BJ (cell line): ENCODE data around the gene HCRTR1. TPM values are rescaled to one million over a fixed set of nuclear protein-coding genes. Genes with fewer than 3 reads are reported as not detected.

Experiments used
- CTCF ChIA-PET: fragments of 350-600 bp; formaldehyde crosslinking; extraction: SDS; loops from one replicate; lab custom pipeline; 2021; ENCODE audit warnings: antibody characterized with exemption, inconsistent platforms; lab: Yijun Ruan, JAX
- POLR2A ChIA-PET: fragments of 300-600 bp; sonication (Branson Sonifier 250); formaldehyde crosslinking; extraction: SDS; loops from one replicate; lab custom pipeline; 2021; ENCODE audit warnings: antibody characterized with exemption; lab: Charles Lee
- DNase-seq: peaks from one replicate; pipeline ENCODE4 v3.0.0-alpha.2; 2011; ENCODE audit warnings: low read depth
- H3K27me3 ChIP-seq: 2 replicates; pipeline ENCODE4 v1.6.0; 2011; ENCODE audit warnings: low read length; ENCODE audit not compliant: control insufficient read depth, insufficient read depth
- H3K36me3 ChIP-seq: 2 replicates; pipeline ENCODE4 v1.5.1; 2011; ENCODE audit warnings: low read length; ENCODE audit not compliant: control insufficient read depth, insufficient read depth
- H3K4me3 ChIP-seq: 2 replicates; pipeline ENCODE4 v1.5.1; 2011; ENCODE audit warnings: low read depth, mild to moderate bottlenecking, control low read depth, low read length
- polyA plus RNA-seq: library from polyadenylated mRNA; depleted of rRNA; stranded (reverse); fragments of >200 nt; gene quantifications from 2 replicates; pipeline ENCODE4 v1.2.3, GENCODE V29; 2011
- TF ChIP-seq, protein P1 (sequence below): IDR thresholded peaks from 2 replicates; pipeline ENCODE4 v1.5.1; 2011; ENCODE audit warnings: low read depth, mild to moderate bottlenecking, control low read depth, inconsistent platforms, low read length, moderate library complexity; ENCODE audit not compliant: insufficient read depth

The HCRTR1 gene
- polyA plus RNA-seq, 1 experiment = not detected

DNA sequence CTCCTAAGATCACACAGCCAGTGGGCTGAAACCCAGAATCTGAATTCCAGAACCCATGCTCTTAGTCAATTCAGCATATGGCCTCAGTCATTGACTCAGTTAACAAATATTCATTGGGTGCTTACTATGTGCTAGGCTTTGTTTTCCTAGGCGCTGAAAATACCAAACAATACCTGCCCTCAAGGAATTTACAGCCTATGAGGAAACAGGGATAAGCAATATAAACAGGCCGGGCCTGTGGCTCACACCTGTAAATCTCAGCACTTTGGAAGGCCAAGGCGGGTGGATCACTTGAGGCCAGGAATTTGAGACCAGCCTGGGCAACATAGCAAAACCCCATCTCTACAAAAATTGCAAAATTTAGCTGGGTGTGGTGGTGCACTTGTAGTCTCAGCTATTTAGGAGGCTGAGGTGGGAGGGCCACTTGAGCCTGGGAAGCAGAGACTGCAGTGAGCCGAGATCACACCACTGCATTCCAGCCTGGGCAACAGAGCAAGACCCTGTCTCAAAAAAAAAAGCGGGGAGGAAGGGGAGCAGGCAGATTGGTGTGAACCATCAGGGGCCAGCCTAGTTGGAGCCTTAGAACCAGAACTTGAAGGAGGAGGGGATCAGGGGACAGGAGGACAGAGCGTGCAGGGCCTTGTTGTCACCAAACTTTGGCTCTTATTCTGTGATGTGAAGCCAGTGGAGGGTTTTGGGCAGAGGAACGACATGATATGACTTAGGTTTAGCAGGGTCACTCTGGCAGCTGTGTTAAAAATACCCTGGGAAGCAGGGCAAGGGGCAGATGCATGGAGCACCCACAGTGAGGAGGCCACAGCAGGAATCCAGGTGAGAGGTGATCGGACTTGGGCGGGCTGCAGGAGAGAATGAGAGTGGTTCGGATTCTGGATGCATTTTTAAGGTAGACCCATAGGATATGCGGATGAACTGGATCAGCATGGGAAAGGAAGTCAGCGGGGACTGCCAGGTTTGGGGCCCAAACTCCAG lies 35.4 kb upstream of the HCRTR1 start:
- POLR2A ChIA-PET = no interaction called here
- Histone ChIP-seq H3K4me3 (no peak overlapping the region), H3K36me3 (peaks cover 11% of the 10 kb centered on the region), H3K27me3 (no peaks in the 10 kb centered on the region)
- CTCF ChIA-PET = interaction anchor here (1.2 to 19.4 kb wide), 5 partner anchors 10 to 207 kb away, joined by 3 to 366 read pairs (median 4); partner anchors contain the start of gene TINAGL1
- TF ChIP-seq, protein P1, sequence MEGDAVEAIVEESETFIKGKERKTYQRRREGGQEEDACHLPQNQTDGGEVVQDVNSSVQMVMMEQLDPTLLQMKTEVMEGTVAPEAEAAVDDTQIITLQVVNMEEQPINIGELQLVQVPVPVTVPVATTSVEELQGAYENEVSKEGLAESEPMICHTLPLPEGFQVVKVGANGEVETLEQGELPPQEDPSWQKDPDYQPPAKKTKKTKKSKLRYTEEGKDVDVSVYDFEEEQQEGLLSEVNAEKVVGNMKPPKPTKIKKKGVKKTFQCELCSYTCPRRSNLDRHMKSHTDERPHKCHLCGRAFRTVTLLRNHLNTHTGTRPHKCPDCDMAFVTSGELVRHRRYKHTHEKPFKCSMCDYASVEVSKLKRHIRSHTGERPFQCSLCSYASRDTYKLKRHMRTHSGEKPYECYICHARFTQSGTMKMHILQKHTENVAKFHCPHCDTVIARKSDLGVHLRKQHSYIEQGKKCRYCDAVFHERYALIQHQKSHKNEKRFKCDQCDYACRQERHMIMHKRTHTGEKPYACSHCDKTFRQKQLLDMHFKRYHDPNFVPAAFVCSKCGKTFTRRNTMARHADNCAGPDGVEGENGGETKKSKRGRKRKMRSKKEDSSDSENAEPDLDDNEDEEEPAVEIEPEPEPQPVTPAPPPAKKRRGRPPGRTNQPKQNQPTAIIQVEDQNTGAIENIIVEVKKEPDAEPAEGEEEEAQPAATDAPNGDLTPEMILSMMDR = no peak
- no peak for DNase-seq

DNA sequence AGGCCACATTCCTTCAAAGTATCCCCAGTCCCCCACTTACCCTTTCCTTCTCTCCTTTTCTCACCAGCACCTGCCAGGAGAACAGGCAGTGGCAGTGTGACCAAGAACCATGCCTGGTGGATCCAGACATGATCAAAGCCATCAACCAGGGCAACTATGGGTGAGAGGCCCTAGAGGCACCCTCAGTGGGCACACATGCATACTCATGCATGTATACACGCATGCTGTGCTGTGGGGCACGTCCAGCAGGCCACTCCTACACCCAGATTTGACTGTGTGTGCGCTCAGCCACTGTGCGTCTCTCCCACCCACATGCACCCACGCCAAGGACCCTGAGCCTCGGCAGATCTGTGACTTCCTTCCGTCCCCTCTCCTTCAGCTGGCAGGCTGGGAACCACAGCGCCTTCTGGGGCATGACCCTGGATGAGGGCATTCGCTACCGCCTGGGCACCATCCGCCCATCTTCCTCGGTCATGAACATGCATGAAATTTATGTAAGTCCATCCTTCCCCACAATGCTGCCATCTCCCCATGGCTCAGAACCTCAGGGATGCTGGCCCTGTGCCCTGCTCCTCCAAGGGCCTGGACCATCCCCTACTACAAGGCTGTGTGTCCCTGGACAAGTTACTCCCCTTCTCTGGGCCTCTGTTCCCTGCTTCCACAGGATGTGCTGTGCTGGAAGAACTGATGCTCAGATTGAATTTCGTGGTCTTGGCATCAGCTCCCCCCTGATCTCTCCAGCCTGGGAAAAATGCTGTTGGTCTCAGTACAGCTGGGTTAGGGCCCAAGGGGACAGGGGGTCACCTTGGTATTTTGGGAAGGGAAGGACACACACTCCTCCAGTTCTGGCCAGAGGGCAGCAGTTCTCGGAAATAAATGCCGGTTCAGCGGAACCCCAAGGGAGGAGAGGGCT lies 34.2 kb upstream of the HCRTR1 start:
- H3K4me3 ChIP-seq = no peak overlapping the region
- no peak for DNase-seq
- peaks cover 12% of the 10 kb centered on the region for H3K36me3 ChIP-seq
- TF ChIP-seq, protein P1 = no peak
- POLR2A ChIA-PET = no interaction called here
- CTCF ChIA-PET = interaction anchor here (0.9 to 19.4 kb wide), 3 partner anchors 10 to 132 kb away, joined by 3 to 366 read pairs (median 4); partner anchors contain the start of gene TINAGL1
- H3K27me3 ChIP-seq = no peaks in the 10 kb centered on the region

DNA sequence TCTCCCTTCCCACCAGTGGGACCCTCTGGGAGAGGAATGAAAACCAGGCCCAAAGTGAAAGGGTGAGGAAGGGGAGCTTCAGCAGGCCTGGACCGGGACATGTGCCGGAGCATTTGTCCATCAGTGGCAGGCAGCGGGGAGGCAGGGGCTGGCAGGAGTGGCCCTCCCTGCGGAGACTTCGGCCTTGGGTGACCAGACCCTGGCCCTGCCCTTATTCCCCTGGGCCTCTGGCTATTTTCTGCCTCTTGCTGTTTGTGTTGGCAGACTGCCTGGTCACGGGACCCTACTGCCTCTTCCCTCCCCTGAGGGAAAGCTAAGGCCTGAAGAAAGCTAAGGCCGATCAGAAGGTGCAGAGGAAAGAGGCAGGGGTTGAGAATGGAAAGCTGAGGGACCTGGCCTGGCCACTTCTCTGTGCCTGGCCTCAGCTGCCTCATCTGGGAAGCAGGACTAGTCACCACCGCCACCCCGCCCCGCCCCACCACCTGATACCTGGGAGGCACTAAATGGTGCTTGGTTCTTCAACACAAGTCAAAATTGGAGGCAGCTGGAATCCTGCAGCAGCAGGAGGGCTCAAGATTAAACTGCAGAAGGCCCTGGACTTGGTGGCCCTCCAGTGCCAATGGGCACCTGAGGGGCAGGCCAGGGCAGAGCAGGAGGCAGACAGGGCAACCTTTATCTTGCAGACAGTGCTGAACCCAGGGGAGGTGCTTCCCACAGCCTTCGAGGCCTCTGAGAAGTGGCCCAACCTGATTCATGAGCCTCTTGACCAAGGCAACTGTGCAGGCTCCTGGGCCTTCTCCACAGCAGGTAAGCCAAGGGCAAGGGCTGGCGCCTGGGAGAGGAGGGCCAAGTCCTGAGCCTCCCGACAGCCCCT lies 33.3 kb upstream of the HCRTR1 start:
- DNase-seq = no peak
- POLR2A ChIA-PET = no interaction called here
- Histone ChIP-seq H3K36me3 (peaks cover 12% of the 10 kb centered on the region), H3K4me3 (no peak overlapping the region), H3K27me3 (no peaks in the 10 kb centered on the region)
- CTCF ChIA-PET = interaction anchor here (0.9 to 19.4 kb wide), 5 partner anchors 9 to 190 kb away, joined by 3 to 366 read pairs (median 3); partner anchors contain the start of gene TINAGL1
- TF ChIP-seq, protein P1 = no peak

DNA sequence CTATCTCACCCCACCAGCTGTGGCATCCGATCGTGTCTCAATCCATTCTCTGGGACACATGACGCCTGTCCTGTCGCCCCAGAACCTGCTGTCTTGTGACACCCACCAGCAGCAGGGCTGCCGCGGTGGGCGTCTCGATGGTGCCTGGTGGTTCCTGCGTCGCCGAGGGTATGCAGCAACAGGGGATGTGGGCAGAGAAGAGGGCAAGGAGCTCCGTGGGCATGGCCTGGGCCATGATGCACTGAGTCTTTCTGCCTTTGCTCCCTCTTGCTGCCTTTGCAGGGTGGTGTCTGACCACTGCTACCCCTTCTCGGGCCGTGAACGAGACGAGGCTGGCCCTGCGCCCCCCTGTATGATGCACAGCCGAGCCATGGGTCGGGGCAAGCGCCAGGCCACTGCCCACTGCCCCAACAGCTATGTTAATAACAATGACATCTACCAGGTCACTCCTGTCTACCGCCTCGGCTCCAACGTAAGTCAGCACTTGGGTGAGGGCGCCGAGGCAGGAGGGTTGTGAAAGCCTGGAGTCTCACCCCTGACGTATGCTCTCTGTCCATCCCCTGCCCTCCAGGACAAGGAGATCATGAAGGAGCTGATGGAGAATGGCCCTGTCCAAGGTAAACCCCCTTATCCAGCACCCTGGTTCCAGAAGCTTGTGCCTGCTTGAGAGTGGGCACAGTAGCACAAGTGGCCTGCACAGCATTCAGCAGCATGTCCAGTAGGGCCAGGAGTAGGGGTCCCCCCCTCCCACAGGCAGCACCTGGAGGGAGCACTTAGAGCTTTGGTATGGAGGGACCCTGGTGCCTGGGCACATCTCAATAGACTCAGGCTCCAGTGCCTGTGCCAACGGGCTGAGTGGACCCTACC lies 32.4 kb upstream of the HCRTR1 start:
- Histone ChIP-seq H3K27me3 (no peaks in the 10 kb centered on the region), H3K4me3 (no peak overlapping the region), H3K36me3 (peaks cover 12% of the 10 kb centered on the region)
- ChIA-PET POLR2A (no interaction called here), CTCF (interaction anchor here (0.9 to 19.4 kb wide), 4 partner anchors 9 to 191 kb away, joined by 3 to 366 read pairs (median 4); partner anchors contain the start of gene TINAGL1)
- TF ChIP-seq, protein P1 = no peak
- no peak for DNase-seq
